ENCODE results near the gene FERMT3. TPM values are rescaled to one million over a fixed set of nuclear protein-coding genes. Genes with fewer than 3 reads are reported as not detected.

The FERMT3 gene
- total RNA-seq, 1 donor from 2014 or later, result 15.7 TPM

GRCh38 chr11:64185693-64186491 lies 20.6 kb upstream of the FERMT3 start, which contains the start of gene STIP1:
TSS of gene STIP1 (plus strand) at chr11:64186171. CDS start at chr11:64186262, 91 bp downstream.
- DNase-seq (ENCODE audit: low read depth in 2 of 2), result peak; percentile 100

GRCh38 chr11:64186492-64187165 lies 19.9 kb upstream of the FERMT3 start:
- peak in 1 of 2 donors; percentile 34 for DNase-seq (ENCODE audit: low read depth in 2 of 2)

- DNase-seq (ENCODE audit: low read depth in 2 of 2), result no peak
Measured at GRCh38 chr11:64192434-64192833, 14.1 kb upstream of the FERMT3 start.

GRCh38 chr11:64196626-64197025 lies 9.9 kb upstream of the FERMT3 start:
- DNase-seq (ENCODE audit: low read depth in 2 of 2), result no peak

- DNase-seq (ENCODE audit: low read depth in 2 of 2), result no peak
Measured at GRCh38 chr11:64198511-64198910, 8.0 kb upstream of the FERMT3 start.

- no peak for DNase-seq (ENCODE audit: low read depth in 2 of 2)
Measured at GRCh38 chr11:64201543-64201942, 5.0 kb upstream of the FERMT3 start.

- no peak for DNase-seq (ENCODE audit: low read depth in 2 of 2)
Measured at GRCh38 chr11:64202992-64203391, 3.5 kb upstream of the FERMT3 start.

GRCh38 chr11:64203421-64204079 lies 3.0 kb upstream of the FERMT3 start:
- DNase-seq (ENCODE audit: low read depth in 2 of 2), result no peak

- no peak for DNase-seq (ENCODE audit: low read depth in 2 of 2)
Measured at GRCh38 chr11:64204080-64204440, 2.5 kb upstream of the FERMT3 start.

GRCh38 chr11:64204464-64204989 lies 2.0 kb upstream of the FERMT3 start:
- DNase-seq (ENCODE audit: low read depth in 2 of 2), result peak; percentile 65 to 92

GRCh38 chr11:64207256-64208085 lies 950 bp downstream of the FERMT3 start:
- peak; percentile 77 to 79 for DNase-seq (ENCODE audit: low read depth in 2 of 2)

GRCh38 chr11:64208086-64208795 lies 1.7 kb downstream of the FERMT3 start:
- DNase-seq (ENCODE audit: low read depth in 2 of 2), result no peak

- DNase-seq (ENCODE audit: low read depth in 2 of 2), result no peak
Measured at GRCh38 chr11:64208796-64209562, 2.5 kb downstream of the FERMT3 start.

GRCh38 chr11:64209563-64209843 lies 3.0 kb downstream of the FERMT3 start:
- no peak for DNase-seq (ENCODE audit: low read depth in 2 of 2)

GRCh38 chr11:64210301-64211020 lies 3.9 kb downstream of the FERMT3 start:
- no peak for DNase-seq (ENCODE audit: low read depth in 2 of 2)

GRCh38 chr11:64211181-64211872 lies 4.8 kb downstream of the FERMT3 start:
- DNase-seq (ENCODE audit: low read depth in 2 of 2), result no peak

- no peak for DNase-seq (ENCODE audit: low read depth in 2 of 2)
Measured at GRCh38 chr11:64216879-64217278, 10.4 kb downstream of the FERMT3 start.

- no peak for DNase-seq (ENCODE audit: low read depth in 2 of 2)
Measured at GRCh38 chr11:64218628-64219353, 12.3 kb downstream of the FERMT3 start.

Data from dermis microvascular lymphatic vessel endothelial cell (primary cell).